Measurements from ENCODE around the gene HSF2BP. TPM values are rescaled to one million over a fixed set of nuclear protein-coding genes. Genes with fewer than 3 reads are reported as not detected.
"Not testable (repeated sequence)": the region's sequence is repeated elsewhere in the genome, so short reads cannot be mapped to it uniquely, and the experiment has no call there.

HSF2BP gene
- polyA plus RNA-seq, 1 donor (not counting 4 experiments of a cell fraction or from before 2014, with no cell fraction given), result 6.1 TPM

- Histone ChIP-seq H3K36me3 (ENCODE audit: control insufficient read depth in 2 of 2, extremely low read depth in 1 of 2, insufficient read depth in 2 of 2, low read length in 2 of 2) (no peaks in the 10 kb centered on the region), H3K4me2 (ENCODE audit: control insufficient read depth, extremely low read depth, insufficient read depth, low read depth, low read length) (no peak overlapping the region), H3K9me3 (ENCODE audit: control insufficient read depth, low read depth, low read length) (peaks cover 5% of the 10 kb centered on the region), H3K27me3 (ENCODE audit: control insufficient read depth, extremely low read depth, insufficient read depth, low read length) (no peaks in the 10 kb centered on the region), H4K20me1 (ENCODE audit: control insufficient read depth, extremely low read depth, insufficient read depth, low read length) (no peaks in the 10 kb centered on the region), H3K27ac (ENCODE audit: control insufficient read depth, insufficient read depth, low read length) (no peak overlapping the region), H3K4me1 (ENCODE audit: control insufficient read depth, extremely low read depth, insufficient read depth, low read length) (peaks cover 21% of the 10 kb centered on the region), H3K9me1 (ENCODE audit: control insufficient read depth, extremely low read depth, insufficient read depth, low read length) (no peaks in the 10 kb centered on the region), H3K9ac (ENCODE audit: control insufficient read depth, extremely low read depth, insufficient read depth, low read length) (no peak overlapping the region), H2AFZ (ENCODE audit: control insufficient read depth, low read length) (no peak overlapping the region), H3K79me2 (ENCODE audit: control insufficient read depth, insufficient read depth, low read length) (no peaks in the 10 kb centered on the region), H3K4me3 (ENCODE audit: control insufficient read depth in 2 of 3, extremely low read depth in 1 of 3, insufficient read depth in 2 of 3, low read depth in 1 of 3, low read length in 3 of 3) (no peak overlapping the region)
- no peak for FAIRE-seq
- DNase-seq (ENCODE audit: low read depth, low spot score), result no peak
- dilution Hi-C loops (cut with MboI; ENCODE audit: extremely low pct_ligation_motif_present, low sequenced_read_pairs), result no loop called here
- TF ChIP-seq EZH2 (IDR thresholded peaks at IDR 0.05; ENCODE audit: low read length), result no peak
- TF ChIP-seq CTCF (optimal IDR thresholded peaks at IDR 0.05 in 1 of 3, IDR thresholded peaks at IDR 0.05 in 1 of 3, conservative IDR thresholded peaks at IDR 0.05 in 1 of 3; ENCODE audit: extremely low read depth in 1 of 3, insufficient read depth in 2 of 3, low read length in 3 of 3), result no peak
These were observed 39.9 kb downstream of the HSF2BP start for GRCh38 chr21:43619344-43619743.

GRCh38 chr21:43618940-43619339 is 40.3 kb downstream of the HSF2BP start:
- H3K36me3 ChIP-seq (ENCODE audit: control insufficient read depth in 2 of 2, extremely low read depth in 1 of 2, insufficient read depth in 2 of 2, low read length in 2 of 2), result no peaks in the 10 kb centered on the region
- H3K27ac ChIP-seq (ENCODE audit: control insufficient read depth, insufficient read depth, low read length), result no peak overlapping the region
- no peak overlapping the region for H3K4me3 ChIP-seq (ENCODE audit: control insufficient read depth in 2 of 3, extremely low read depth in 1 of 3, insufficient read depth in 2 of 3, low read depth in 1 of 3, low read length in 3 of 3)
- peaks cover 5% of the 10 kb centered on the region for H3K9me3 ChIP-seq (ENCODE audit: control insufficient read depth, low read depth, low read length)
- no peak overlapping the region for H3K9ac ChIP-seq (ENCODE audit: control insufficient read depth, extremely low read depth, insufficient read depth, low read length)
- TF ChIP-seq EZH2 (IDR thresholded peaks at IDR 0.05; ENCODE audit: low read length) (no peak), CTCF (optimal IDR thresholded peaks at IDR 0.05 in 1 of 3, IDR thresholded peaks at IDR 0.05 in 1 of 3, conservative IDR thresholded peaks at IDR 0.05 in 1 of 3; ENCODE audit: extremely low read depth in 1 of 3, insufficient read depth in 2 of 3, low read length in 3 of 3) (no peak)
- no peaks in the 10 kb centered on the region for H3K9me1 ChIP-seq (ENCODE audit: control insufficient read depth, extremely low read depth, insufficient read depth, low read length)
- FAIRE-seq, result no peak
- no peaks in the 10 kb centered on the region for H3K79me2 ChIP-seq (ENCODE audit: control insufficient read depth, insufficient read depth, low read length)
- no peak for DNase-seq (ENCODE audit: low read depth, low spot score)
- H3K27me3 ChIP-seq (ENCODE audit: control insufficient read depth, extremely low read depth, insufficient read depth, low read length), result no peaks in the 10 kb centered on the region
- dilution Hi-C loops (cut with MboI; ENCODE audit: extremely low pct_ligation_motif_present, low sequenced_read_pairs), result no loop called here
- no peak overlapping the region for H3K4me2 ChIP-seq (ENCODE audit: control insufficient read depth, extremely low read depth, insufficient read depth, low read depth, low read length)
- peaks cover 20% of the 10 kb centered on the region for H3K4me1 ChIP-seq (ENCODE audit: control insufficient read depth, extremely low read depth, insufficient read depth, low read length)
- H2AFZ ChIP-seq (ENCODE audit: control insufficient read depth, low read length), result no peak overlapping the region
- no peaks in the 10 kb centered on the region for H4K20me1 ChIP-seq (ENCODE audit: control insufficient read depth, extremely low read depth, insufficient read depth, low read length)

- H3K4me1 ChIP-seq (ENCODE audit: control insufficient read depth, extremely low read depth, insufficient read depth, low read length); FAIRE-seq; H3K9ac ChIP-seq (ENCODE audit: control insufficient read depth, extremely low read depth, insufficient read depth, low read length); H3K79me2 ChIP-seq (ENCODE audit: control insufficient read depth, insufficient read depth, low read length); H3K4me2 ChIP-seq (ENCODE audit: control insufficient read depth, extremely low read depth, insufficient read depth, low read depth, low read length); H3K4me3 ChIP-seq (ENCODE audit: control insufficient read depth in 2 of 3, extremely low read depth in 1 of 3, insufficient read depth in 2 of 3, low read depth in 1 of 3, low read length in 3 of 3); dilution Hi-C loops (cut with MboI; ENCODE audit: extremely low pct_ligation_motif_present, low sequenced_read_pairs); H2AFZ ChIP-seq (ENCODE audit: control insufficient read depth, low read length); H3K9me1 ChIP-seq (ENCODE audit: control insufficient read depth, extremely low read depth, insufficient read depth, low read length); H3K27ac ChIP-seq (ENCODE audit: control insufficient read depth, insufficient read depth, low read length); H3K36me3 ChIP-seq (ENCODE audit: control insufficient read depth in 2 of 2, extremely low read depth in 1 of 2, insufficient read depth in 2 of 2, low read length in 2 of 2); H4K20me1 ChIP-seq (ENCODE audit: control insufficient read depth, extremely low read depth, insufficient read depth, low read length); H3K9me3 ChIP-seq (ENCODE audit: control insufficient read depth, low read depth, low read length); H3K27me3 ChIP-seq (ENCODE audit: control insufficient read depth, extremely low read depth, insufficient read depth, low read length); DNase-seq (ENCODE audit: low read depth, low spot score): not testable (repeated sequence)
These were observed 42.4 kb downstream of the HSF2BP start for GRCh38 chr21:43616861-43617260.
